ENCODE data around the gene PMEPA1.
A peak's percentile ranks its signal among the peaks of the same experiment; 100 is the strongest.

PMEPA1 gene

DNA sequence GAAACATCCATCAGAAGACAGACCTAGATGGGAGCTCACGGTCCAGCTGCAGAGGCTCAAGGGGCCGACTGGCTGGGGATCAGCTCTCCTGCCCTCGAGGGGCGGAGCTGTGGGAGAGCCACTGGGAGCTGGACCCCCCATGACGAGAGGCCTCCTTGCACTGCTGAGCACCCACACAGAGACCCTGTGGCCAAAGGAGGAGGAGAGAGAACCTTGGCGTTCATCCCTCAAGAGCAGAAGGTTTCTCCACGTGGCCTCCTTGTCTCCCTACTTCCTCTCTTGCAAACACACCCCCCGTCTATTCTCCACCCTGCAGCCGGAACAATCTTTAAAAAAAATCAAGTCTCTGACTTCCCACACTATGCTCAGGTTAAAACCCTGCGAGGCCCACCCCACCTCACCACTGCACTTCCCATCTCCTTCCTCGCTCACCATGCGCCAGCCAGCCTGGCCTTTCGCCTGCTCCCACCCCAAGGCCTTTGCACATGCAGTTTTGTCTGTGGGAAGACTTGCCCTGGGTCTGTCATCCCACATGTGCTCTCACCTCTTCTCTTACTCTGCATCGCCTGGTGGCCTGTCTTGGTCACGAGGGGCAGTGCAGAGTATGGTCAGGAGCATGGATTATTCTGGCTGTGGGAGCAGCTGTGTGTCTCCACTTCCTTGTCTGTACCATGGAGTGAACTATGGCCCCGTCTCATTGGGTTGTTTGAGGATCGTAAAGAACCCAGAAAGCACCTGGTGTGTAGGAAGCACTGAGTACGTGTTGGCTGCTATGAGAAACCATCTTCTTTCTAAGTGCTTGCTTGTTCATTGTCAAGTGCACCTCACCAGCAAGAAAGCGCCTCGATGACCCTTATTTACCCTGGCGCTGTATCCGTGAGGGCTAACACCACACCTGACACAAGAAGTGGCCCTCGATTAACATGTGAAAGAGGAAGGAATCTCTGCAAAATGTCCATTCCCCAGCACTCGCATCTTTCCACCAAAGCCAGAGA, 32.9 kb downstream of the PMEPA1 start:
- Mint-ChIP-seq H3K27me3 (ENCODE audit: low read depth, poor library complexity) (peaks cover 23% of the 10 kb centered on the region), H3K9me3 (no peaks in the 10 kb centered on the region), H3K27ac (peak overlapping the region; percentile 23), H3K36me3 (ENCODE audit: low read depth) (no peaks in the 10 kb centered on the region), H3K4me1 (peaks cover 60% of the 10 kb centered on the region), H3K4me3 (no peak overlapping the region)
- DNase-seq = no peak
- TF ChIP-seq, protein P1, sequence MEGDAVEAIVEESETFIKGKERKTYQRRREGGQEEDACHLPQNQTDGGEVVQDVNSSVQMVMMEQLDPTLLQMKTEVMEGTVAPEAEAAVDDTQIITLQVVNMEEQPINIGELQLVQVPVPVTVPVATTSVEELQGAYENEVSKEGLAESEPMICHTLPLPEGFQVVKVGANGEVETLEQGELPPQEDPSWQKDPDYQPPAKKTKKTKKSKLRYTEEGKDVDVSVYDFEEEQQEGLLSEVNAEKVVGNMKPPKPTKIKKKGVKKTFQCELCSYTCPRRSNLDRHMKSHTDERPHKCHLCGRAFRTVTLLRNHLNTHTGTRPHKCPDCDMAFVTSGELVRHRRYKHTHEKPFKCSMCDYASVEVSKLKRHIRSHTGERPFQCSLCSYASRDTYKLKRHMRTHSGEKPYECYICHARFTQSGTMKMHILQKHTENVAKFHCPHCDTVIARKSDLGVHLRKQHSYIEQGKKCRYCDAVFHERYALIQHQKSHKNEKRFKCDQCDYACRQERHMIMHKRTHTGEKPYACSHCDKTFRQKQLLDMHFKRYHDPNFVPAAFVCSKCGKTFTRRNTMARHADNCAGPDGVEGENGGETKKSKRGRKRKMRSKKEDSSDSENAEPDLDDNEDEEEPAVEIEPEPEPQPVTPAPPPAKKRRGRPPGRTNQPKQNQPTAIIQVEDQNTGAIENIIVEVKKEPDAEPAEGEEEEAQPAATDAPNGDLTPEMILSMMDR (IDR thresholded peaks at IDR 0.05) = no peak

DNA sequence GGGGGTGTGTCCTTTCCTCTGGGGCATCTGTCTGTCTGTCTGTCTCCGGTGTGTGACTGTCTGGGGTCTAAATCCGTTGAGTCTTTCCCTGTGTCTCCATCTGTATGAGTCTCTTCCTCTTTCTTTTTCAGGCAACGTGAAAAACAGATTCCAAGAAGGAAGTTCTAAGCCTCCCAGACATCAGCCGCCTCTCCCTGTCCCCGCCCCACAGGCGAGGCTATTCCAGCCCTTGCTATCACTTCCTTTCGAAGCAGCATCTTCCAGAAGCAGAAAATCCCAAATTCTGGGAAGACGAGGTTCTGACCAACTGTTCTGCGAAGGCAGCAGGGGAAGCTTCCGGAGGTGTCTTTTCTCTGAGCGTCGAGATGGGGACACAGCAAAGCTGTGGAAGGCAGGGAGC, 34.0 kb downstream of the PMEPA1 start:
- H3K36me3 Mint-ChIP-seq (ENCODE audit: low read depth) = no peaks in the 10 kb centered on the region
- peaks cover 27% of the 10 kb centered on the region for H3K27me3 Mint-ChIP-seq (ENCODE audit: low read depth, poor library complexity)
- no peaks in the 10 kb centered on the region for H3K9me3 Mint-ChIP-seq
- TF ChIP-seq, protein P1 (IDR thresholded peaks at IDR 0.05) = no peak
- H3K4me3 Mint-ChIP-seq = no peak overlapping the region
- peaks cover 60% of the 10 kb centered on the region for H3K4me1 Mint-ChIP-seq
- DNase-seq = no peak
- H3K27ac Mint-ChIP-seq = no peak overlapping the region

DNA sequence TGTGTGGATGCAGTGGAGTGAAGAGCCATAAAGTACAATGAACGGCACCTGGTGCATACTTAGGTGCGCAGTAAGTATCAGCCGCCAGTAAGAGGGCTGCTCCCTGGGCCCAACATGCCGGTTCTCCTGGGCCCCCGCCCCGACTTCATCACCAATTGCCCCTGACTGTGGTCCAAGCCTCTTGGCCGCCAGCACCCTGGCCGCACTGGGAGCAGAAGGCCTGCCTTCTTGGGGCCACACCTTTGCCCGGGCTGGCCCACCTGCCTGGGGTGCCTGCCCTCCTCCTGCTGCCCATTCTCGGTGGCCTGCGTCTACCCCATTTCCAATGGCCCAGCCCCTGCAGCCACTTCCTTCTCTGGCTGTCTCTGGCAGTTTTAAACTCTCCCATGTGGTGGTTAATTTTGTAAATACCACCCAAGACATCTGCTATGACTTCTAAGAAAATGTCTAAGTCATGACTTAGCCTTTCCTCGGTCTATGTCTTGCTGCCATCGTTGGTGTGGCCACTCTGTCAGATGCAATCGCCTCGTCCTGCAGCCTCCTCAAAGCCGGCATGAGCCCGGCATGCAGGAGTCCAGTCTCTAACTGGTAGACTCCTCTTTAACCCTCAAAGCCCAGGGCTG, 36.8 kb downstream of the PMEPA1 start:
- H3K27ac Mint-ChIP-seq = no peak overlapping the region

DNA sequence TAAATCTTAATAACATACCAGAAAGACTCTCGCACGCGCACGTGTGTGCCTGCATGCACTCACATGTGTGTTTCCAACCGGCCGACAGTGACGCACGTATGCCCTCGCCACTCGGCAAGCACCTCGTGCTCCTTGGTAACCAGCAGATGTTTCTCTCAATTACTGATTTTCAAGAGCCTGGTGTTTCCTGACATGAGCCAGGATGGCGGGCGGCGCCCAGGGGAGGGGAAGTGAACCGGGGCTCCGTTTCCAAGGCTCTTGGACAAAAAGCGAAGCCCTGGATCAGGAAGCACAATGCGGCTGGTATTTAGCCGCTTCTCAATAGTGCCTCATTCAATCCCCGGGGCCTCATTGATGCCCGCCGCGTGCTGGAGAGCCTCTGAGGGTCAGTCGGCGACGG, 37.7 kb downstream of the PMEPA1 start:
- no peak overlapping the region for H3K4me3 Mint-ChIP-seq
- no peak for DNase-seq
- H3K27ac Mint-ChIP-seq = no peak overlapping the region
- H3K4me1 Mint-ChIP-seq = peaks cover 38% of the 10 kb centered on the region
- no peaks in the 10 kb centered on the region for H3K36me3 Mint-ChIP-seq (ENCODE audit: low read depth)
- no peaks in the 10 kb centered on the region for H3K9me3 Mint-ChIP-seq
- peaks cover 18% of the 10 kb centered on the region for H3K27me3 Mint-ChIP-seq (ENCODE audit: low read depth, poor library complexity)
- TF ChIP-seq, protein P1 (IDR thresholded peaks at IDR 0.05) = no peak

More for the DNA sequence above, 36.8 kb downstream of the PMEPA1 start:
- DNase-seq = no peak
- Mint-ChIP-seq H3K4me3 (no peak overlapping the region), H3K36me3 (ENCODE audit: low read depth) (no peaks in the 10 kb centered on the region), H3K27me3 (ENCODE audit: low read depth, poor library complexity) (peaks cover 23% of the 10 kb centered on the region), H3K9me3 (no peaks in the 10 kb centered on the region), H3K4me1 (peaks cover 43% of the 10 kb centered on the region)
- TF ChIP-seq, protein P1 (IDR thresholded peaks at IDR 0.05) = no peak

DNA sequence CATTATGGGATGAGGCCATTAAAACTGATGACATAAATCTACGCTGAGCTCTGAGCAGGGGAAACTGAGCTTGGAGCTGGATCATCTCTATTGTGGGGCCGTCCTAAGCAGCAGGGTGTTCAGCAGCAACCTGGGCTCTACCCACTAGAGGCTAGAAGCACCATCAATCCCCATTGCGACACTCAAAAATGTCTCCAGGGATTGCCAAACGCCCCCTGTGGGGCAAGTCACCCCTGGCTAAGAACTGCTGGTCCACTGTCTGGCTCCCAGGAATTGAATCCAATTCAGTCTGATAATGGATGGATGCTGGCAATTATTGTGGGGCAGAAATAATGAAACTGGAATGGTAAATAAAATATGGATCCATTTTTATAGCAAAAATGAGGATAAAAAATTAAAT, 38.2 kb downstream of the PMEPA1 start:
- no peaks in the 10 kb centered on the region for H3K36me3 Mint-ChIP-seq (ENCODE audit: low read depth)
- H3K27ac Mint-ChIP-seq = no peak overlapping the region
- H3K4me1 Mint-ChIP-seq = peaks cover 37% of the 10 kb centered on the region
- no peak overlapping the region for H3K4me3 Mint-ChIP-seq
- no peaks in the 10 kb centered on the region for H3K9me3 Mint-ChIP-seq
- TF ChIP-seq, protein P1 (IDR thresholded peaks at IDR 0.05) = no peak
- DNase-seq = no peak
- H3K27me3 Mint-ChIP-seq (ENCODE audit: low read depth, poor library complexity) = peaks cover 13% of the 10 kb centered on the region
